SKM-1 treated with dmso at 0.1 percent for 144 hours (cell line): Measurements from ENCODE around the gene KIFC1.

ENCODE experiments used
- DNase-seq: peaks from one replicate; lab custom pipeline; 2025; ENCODE audit not compliant: unreplicated experiment; lab: John Stamatoyannopoulos, UW

The KIFC1 gene

GRCh38 chr6:33410050-33410710 is 18.6 kb downstream of the KIFC1 start:
- DNase-seq = peak; percentile 98

- DNase-seq = peak; percentile 57
Measured at GRCh38 chr6:33410711-33411631, 19.3 kb downstream of the KIFC1 start, which contains the start of gene PHF1. Gene PHF1 (plus strand): TSS chr6:33411014. CDS start chr6:33412264, 1,250 bp downstream.

GRCh38 chr6:33411632-33412005 is 20.0 kb downstream of the KIFC1 start:
- DNase-seq = no peak

- no peak for DNase-seq
Measured at GRCh38 chr6:33412140-33413009, 20.8 kb downstream of the KIFC1 start.

GRCh38 chr6:33413241-33414120 is 21.9 kb downstream of the KIFC1 start:
- DNase-seq = no peak

- DNase-seq = no peak
Measured at GRCh38 chr6:33414592-33415271, 23.1 kb downstream of the KIFC1 start.

- no peak for DNase-seq
Measured at GRCh38 chr6:33415831-33416230, 24.2 kb downstream of the KIFC1 start.

GRCh38 chr6:33416386-33417127 is 24.9 kb downstream of the KIFC1 start:
- DNase-seq = no peak

- no peak for DNase-seq
Measured at GRCh38 chr6:33417128-33417902, 25.7 kb downstream of the KIFC1 start.

- DNase-seq = peak; percentile 98
Measured at GRCh38 chr6:33417903-33418689, 26.5 kb downstream of the KIFC1 start, which contains the start of gene CUTA. Gene CUTA (minus strand): TSS chr6:33418107. CDS start chr6:33418000, 107 bp downstream.

- DNase-seq = no peak
Measured at GRCh38 chr6:33418690-33419291, 27.2 kb downstream of the KIFC1 start.

GRCh38 chr6:33419580-33420490 is 28.2 kb downstream of the KIFC1 start, which contains the start of gene SYNGAP1:
Gene SYNGAP1 (plus strand): TSS chr6:33420065. CDS start chr6:33420265, 200 bp downstream.
- DNase-seq = no peak

GRCh38 chr6:33420491-33421343 is 29.1 kb downstream of the KIFC1 start:
- DNase-seq = no peak

- DNase-seq = no peak
Measured at GRCh38 chr6:33421344-33421643, 29.7 kb downstream of the KIFC1 start.

GRCh38 chr6:33423777-33424176 is 32.2 kb downstream of the KIFC1 start:
- DNase-seq = no peak
